HEK293 (cell line): ENCODE measurements around the gene RPL39.
"Not testable (repeated sequence)": the region's sequence is repeated elsewhere in the genome, so short reads cannot be mapped to it uniquely, and the experiment has no call there.

ENCODE experiments used
- CTCF ChIA-PET: fragments of 350-600 bp; formaldehyde crosslinking; extraction: SDS; loops from one replicate; lab custom pipeline; 2021; ENCODE audit warnings: antibody characterized with exemption; lab: Yijun Ruan, JAX
- POLR2A ChIA-PET: fragments of 300-600 bp; formaldehyde crosslinking; extraction: SDS; loops from one replicate; lab custom pipeline; 2020; ENCODE audit warnings: antibody characterized with exemption, inconsistent platforms; lab: Yijun Ruan, JAX
- H3K27ac ChIP-seq: fragments of 200-500 bp; sonication (Bioruptor generic); 2 replicates; pipeline ENCODE4 v1.5.1; 2014; ENCODE audit warnings: low read depth, low read length, control low read depth, inconsistent platforms; ENCODE audit errors: extremely low read depth
- H3K36me3 ChIP-seq, 2 experiments: fragments of 200-500 bp in 1 of 2; sonication (Bioruptor generic) in 1 of 2; 1 replicate in 1 of 2; 2 replicates in 1 of 2; pipeline ENCODE4 v1.5.1; 2014 to 2017; ENCODE audit warnings: inconsistent platforms in 2 of 2, low read length in 2 of 2; ENCODE audit not compliant: control insufficient read depth in 2 of 2, insufficient read depth in 1 of 2
- H3K4me1 ChIP-seq: fragments of 200-500 bp; sonication (Bioruptor generic); 2 replicates; pipeline ENCODE4 v1.5.1; 2014; ENCODE audit warnings: mild to moderate bottlenecking, low read length, inconsistent platforms; ENCODE audit not compliant: control insufficient read depth, insufficient read depth
- H3K4me3 ChIP-seq: 2 replicates; pipeline ENCODE4 v1.5.1; 2011; ENCODE audit warnings: low read depth, mild to moderate bottlenecking, control low read depth, low read length, moderate library complexity
- H3K9me3 ChIP-seq: fragments of 200-500 bp; sonication (Bioruptor generic); 2 replicates; pipeline ENCODE4 v1.5.1; 2014; ENCODE audit warnings: low read depth, low read length, inconsistent platforms; ENCODE audit not compliant: control insufficient read depth, insufficient read depth
- GLIS1 ChIP-seq: fragments of 450-650 bp; formaldehyde crosslinking; IDR thresholded peaks from 2 replicates; pipeline ENCODE4 v1.5.1; 2016; ENCODE audit warnings: missing biosample characterization, missing genetic modification characterization
- PRDM1 ChIP-seq: fragments of 450-650 bp; formaldehyde crosslinking; IDR thresholded peaks from 2 replicates; pipeline ENCODE4; 2016; ENCODE audit warnings: missing biosample characterization, missing genetic modification characterization
- SP2 ChIP-seq: fragments of 450-650 bp; formaldehyde crosslinking; IDR thresholded peaks from 2 replicates; pipeline ENCODE4 v1.5.1; 2016; ENCODE audit warnings: missing biosample characterization, missing genetic modification characterization
- ZNF157 ChIP-seq: fragments of 450-650 bp; formaldehyde crosslinking; IDR thresholded peaks from 2 replicates; pipeline ENCODE4 v1.5.1; 2016; ENCODE audit warnings: missing biosample characterization, missing genetic modification characterization
- ZNF174 ChIP-seq: fragments of 450-650 bp; formaldehyde crosslinking; IDR thresholded peaks from 2 replicates; pipeline ENCODE4 v1.5.0; 2017; ENCODE audit warnings: missing biosample characterization, mild to moderate bottlenecking, missing genetic modification characterization
- ZNF366 ChIP-seq: fragments of 450-650 bp; formaldehyde crosslinking; conservative IDR thresholded peaks from 2 replicates; pipeline ENCODE4 v1.5.1; 2016; ENCODE audit warnings: missing biosample characterization, missing genetic modification characterization
- ZNF433 ChIP-seq: fragments of 450-650 bp; formaldehyde crosslinking; IDR thresholded peaks from 2 replicates; pipeline ENCODE4 v1.5.1; 2016; ENCODE audit warnings: missing biosample characterization, missing genetic modification characterization, low read depth
- ZNF600 ChIP-seq: fragments of 450-650 bp; formaldehyde crosslinking; IDR thresholded peaks from 2 replicates; pipeline ENCODE4 v1.5.1; 2016; ENCODE audit warnings: missing biosample characterization, missing genetic modification characterization
- ZNF843 ChIP-seq: fragments of 450-650 bp; formaldehyde crosslinking; IDR thresholded peaks from 2 replicates; pipeline ENCODE4 v1.5.1; 2016; ENCODE audit warnings: missing biosample characterization, missing genetic modification characterization
- TF ChIP-seq, protein P1 (sequence below): fragments of 450-650 bp; formaldehyde crosslinking; IDR thresholded peaks from 2 replicates; pipeline ENCODE4 v1.5.0; 2017; ENCODE audit warnings: missing biosample characterization, missing genetic modification characterization, borderline replicate concordance

Gene RPL39

DNA sequence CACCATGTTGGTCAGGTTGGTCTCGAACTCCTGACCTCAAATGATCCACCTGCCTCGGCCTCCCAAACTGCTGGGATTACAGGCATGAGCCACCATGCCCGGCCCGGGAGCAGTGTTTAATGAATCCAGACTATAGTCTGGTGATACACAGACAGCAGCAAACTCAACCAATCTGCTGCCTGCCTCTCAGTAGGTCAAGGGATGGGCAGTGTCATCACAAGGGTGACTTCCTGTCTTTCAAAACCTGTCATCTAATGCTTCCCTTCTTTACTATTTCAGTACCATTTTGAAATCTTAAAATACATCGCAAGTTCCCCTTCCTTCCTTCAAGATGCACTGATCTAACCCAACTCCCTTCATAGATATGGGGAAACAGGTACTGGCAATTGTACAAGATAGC, 8.4 kb downstream of the RPL39 start:
- CTCF ChIA-PET: interaction anchor here (0.6 to 0.7 kb wide), 2 partner anchors 234 to 528 kb away, joined by 3 read pairs; no protein-coding TSS in a partner anchor

DNA sequence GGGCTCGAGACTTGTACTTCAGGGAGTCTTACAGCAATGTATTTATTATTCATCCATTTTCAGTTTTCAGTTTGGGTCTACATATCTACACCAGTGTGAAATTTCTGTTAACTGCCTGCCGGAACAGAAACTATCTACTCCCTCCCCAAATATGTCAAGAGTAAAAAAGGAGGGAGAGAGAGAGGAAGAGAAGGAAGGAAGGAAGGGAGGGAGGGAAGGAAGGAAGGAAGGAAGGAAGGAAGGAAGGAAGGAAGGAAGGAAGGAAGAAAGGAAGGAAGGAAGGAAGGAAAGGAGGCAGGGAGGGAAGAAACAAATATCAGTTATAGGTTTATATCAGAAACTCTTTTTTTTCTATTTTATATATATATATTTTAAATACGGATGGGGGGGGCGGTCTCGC, 12.6 kb downstream of the RPL39 start:
- TF ChIP-seq ZNF157 (tag by site-specific recombination) (no peak), ZNF366 (tag by site-specific recombination) (peak; percentile 90)
- TF ChIP-seq, all 188 proteins: peak for 1
- Histone ChIP-seq H3K4me1 (no peaks in the 10 kb centered on the region), H3K27ac (no peak overlapping the region), H3K4me3 (no peak overlapping the region), H3K36me3 (peaks cover 19 to 34% of the 10 kb centered on the region in 2 experiments; a peak in 2 of 3 replicates), H3K9me3 (no peaks in the 10 kb centered on the region)
- CTCF ChIA-PET: interaction anchor here (0.6 to 1.2 kb wide), 3 partner anchors 18 to 50 kb away, joined by 3 to 8 read pairs (median 3); partner anchors contain the start of gene SOWAHD
- POLR2A ChIA-PET: no interaction called here

More for the DNA sequence above, 8.4 kb downstream of the RPL39 start:
- H3K9me3 ChIP-seq: no peaks in the 10 kb centered on the region
- 0 out of 2 replicates have a peak, but pooled peaks have one; percentile 4 for TF ChIP-seq ZNF433 (tag by site-specific recombination)
- TF ChIP-seq, protein P1, sequence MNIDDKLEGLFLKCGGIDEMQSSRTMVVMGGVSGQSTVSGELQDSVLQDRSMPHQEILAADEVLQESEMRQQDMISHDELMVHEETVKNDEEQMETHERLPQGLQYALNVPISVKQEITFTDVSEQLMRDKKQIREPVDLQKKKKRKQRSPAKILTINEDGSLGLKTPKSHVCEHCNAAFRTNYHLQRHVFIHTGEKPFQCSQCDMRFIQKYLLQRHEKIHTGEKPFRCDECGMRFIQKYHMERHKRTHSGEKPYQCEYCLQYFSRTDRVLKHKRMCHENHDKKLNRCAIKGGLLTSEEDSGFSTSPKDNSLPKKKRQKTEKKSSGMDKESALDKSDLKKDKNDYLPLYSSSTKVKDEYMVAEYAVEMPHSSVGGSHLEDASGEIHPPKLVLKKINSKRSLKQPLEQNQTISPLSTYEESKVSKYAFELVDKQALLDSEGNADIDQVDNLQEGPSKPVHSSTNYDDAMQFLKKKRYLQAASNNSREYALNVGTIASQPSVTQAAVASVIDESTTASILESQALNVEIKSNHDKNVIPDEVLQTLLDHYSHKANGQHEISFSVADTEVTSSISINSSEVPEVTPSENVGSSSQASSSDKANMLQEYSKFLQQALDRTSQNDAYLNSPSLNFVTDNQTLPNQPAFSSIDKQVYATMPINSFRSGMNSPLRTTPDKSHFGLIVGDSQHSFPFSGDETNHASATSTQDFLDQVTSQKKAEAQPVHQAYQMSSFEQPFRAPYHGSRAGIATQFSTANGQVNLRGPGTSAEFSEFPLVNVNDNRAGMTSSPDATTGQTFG: no peak
- H3K4me3 ChIP-seq: no peak overlapping the region
- no peak overlapping the region for H3K27ac ChIP-seq
- H3K4me1 ChIP-seq: no peaks in the 10 kb centered on the region
- POLR2A ChIA-PET: interaction anchor here (2.5 to 3.7 kb wide), 2 partner anchors 8 to 25 kb away, joined by 7 to 19 read pairs; partner anchors contain the start of genes RPL39 and SOWAHD
- H3K36me3 ChIP-seq: peaks cover 47 to 73% of the 10 kb centered on the region in 2 experiments; a peak in 2 of 3 replicates

DNA sequence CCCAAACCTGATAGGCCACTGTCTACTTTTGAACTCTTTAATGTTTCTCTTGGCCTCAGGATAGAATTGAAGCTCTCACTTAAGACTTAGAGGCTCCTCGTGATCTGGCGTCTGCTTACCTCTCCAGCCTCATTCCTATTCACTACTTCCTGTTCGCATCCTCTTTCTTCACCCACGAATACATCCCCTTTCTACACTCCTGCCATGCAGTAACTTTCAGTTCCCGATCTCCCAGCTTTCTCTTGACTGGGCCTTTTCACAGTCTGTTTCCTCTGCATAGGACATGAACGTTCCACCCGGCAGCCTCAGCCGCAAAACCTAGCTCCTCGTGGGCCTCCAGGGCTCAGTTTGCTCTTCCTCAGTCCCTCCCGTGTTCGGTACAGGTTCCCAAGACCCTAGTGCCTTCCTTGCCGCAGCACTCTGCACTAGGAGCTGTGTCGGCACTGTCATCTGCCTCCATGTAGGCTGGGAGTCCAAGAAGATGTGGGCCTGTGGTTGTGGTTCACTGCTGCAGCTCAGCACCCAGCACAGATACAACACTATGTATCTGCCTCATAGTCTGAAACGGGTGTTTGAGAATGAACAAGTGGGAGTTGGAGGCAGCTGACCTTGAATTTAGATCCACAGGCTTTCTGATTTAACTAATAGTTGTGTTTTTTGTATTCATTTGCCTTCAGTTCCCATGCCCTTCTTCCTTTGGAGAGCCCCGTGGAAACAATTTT, 15.8 kb downstream of the RPL39 start:
- Histone ChIP-seq H3K36me3 (peaks cover 3 to 7% of the 10 kb centered on the region in 2 experiments; a peak in 2 of 3 replicates), H3K9me3 (no peaks in the 10 kb centered on the region), H3K27ac (no peak overlapping the region), H3K4me3 (no peak overlapping the region)
- peak; percentile 74 for TF ChIP-seq PRDM1
- TF ChIP-seq ZNF600: peak; percentile 55; the same call in 1 of the 2 replicates
- no peak for TF ChIP-seq ZNF174 (tag by site-specific recombination)
- TF ChIP-seq ZNF843 (tag by site-specific recombination): no peak
- TF ChIP-seq, all 188 proteins: peak for 2
- ChIA-PET CTCF (interaction anchor here (0.6 to 1.8 kb wide), 6 partner anchors 9 to 459 kb away, joined by 3 to 5 read pairs (median 4); no protein-coding TSS in a partner anchor), POLR2A (interaction anchor here (0.6 to 3.2 kb wide), 2 partner anchors 9 to 16 kb away, joined by 3 to 12 read pairs; partner anchors contain the start of gene RPL39)
- H3K4me1 ChIP-seq: no peaks in the 10 kb centered on the region

DNA sequence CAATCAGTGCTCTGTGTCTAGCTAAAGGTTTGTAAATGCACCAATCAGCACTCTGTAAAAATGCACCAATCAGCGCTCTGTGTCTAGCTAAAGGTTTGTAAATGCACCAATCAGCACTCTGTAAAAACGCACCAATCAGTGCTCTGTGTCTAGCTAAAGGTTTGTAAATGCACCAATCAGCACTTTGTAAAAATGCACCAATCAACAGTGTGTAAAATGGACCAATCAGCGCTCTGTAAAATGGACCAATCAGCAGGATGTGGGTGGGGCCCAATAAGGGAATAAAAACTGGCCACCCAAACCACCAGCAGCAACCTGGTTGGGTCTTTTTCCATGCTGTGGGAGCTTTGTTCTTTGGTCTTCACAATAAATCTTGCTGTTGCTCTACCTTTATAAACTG, 22.0 kb downstream of the RPL39 start:
- CTCF ChIA-PET: interaction anchor here (0.5 to 1.1 kb wide), 4 partner anchors 15 to 249 kb away, joined by 3 to 5 read pairs (median 3); no protein-coding TSS in a partner anchor
- TF ChIP-seq SP2 (tag by site-specific recombination): peak; percentile 35
- TF ChIP-seq, all 188 proteins: peak for 1; not testable (repeated sequence) for 187
- H3K9me3 ChIP-seq, H3K4me1 ChIP-seq, H3K4me3 ChIP-seq, H3K36me3 ChIP-seq, H3K27ac ChIP-seq: not testable (repeated sequence)
- POLR2A ChIA-PET: interaction anchor here (1.1 kb wide), 1 partner anchor 276 kb away, joined by 3 read pairs; no protein-coding TSS in a partner anchor

DNA sequence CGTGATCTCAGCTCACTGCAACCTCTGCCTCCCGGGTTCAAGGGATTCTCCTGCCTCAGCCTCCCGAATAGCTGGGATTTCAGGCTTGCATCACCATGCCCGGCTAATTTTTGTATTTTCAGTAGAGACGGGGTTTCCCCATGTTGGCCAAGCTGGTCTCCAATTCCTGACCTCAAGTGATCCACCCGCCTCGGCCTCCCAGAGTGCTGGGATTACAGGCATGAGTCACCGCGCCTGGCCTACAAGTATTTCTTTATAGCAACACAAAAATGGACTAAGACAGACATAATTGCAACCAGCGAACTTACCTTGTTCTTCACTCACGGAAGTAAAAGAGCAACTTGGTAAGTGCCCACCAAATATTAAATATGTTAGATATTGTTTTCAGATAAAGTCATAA, 23.0 kb downstream of the RPL39 start:
- POLR2A ChIA-PET, H3K27ac ChIP-seq, CTCF ChIA-PET, H3K36me3 ChIP-seq, H3K4me1 ChIP-seq, H3K9me3 ChIP-seq, H3K4me3 ChIP-seq: not testable (repeated sequence)
- TF ChIP-seq GLIS1 (tag by site-specific recombination): peak; percentile 36
